ENCODE data around the gene N4BP3.

Gene N4BP3

GRCh38 chr5:178104492-178104891, 8.8 kb upstream of the N4BP3 start:
- DNase-seq, result peak; percentile 51

GRCh38 chr5:178106086-178106485, 7.2 kb upstream of the N4BP3 start:
- DNase-seq, result no peak

GRCh38 chr5:178106556-178107239, 6.6 kb upstream of the N4BP3 start:
- no peak for DNase-seq

DNA sequence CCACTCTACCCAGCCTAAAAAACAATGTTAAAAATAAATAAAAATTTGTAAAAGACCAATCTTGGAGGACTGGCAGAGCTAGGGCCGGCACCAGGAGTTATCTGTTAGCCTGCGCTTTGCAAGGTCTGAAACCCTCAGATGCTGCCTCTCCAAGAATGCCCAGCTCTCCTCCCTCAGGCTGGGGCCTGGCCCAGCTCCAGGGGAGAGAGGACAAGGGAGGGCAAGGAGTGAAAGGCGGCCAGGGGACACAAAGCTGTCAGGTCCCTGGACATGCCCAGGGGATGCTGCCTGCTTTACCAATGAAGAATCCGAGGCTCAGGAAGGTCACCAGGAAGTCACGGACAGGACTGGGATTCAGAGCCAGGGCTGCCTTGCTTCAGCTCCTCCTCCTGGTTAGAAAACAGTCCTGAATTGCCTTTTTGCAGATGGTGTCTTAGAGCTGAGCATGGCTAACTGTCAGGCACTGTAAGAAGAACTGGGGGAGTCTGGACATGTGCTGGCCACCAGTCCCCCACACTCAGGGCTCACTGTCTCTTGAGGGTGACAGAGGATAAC, 5.5 kb upstream of the N4BP3 start:
- DNase-seq, result no peak

GRCh38 chr5:178108446-178108845, 4.9 kb upstream of the N4BP3 start:
- no peak for DNase-seq

DNA sequence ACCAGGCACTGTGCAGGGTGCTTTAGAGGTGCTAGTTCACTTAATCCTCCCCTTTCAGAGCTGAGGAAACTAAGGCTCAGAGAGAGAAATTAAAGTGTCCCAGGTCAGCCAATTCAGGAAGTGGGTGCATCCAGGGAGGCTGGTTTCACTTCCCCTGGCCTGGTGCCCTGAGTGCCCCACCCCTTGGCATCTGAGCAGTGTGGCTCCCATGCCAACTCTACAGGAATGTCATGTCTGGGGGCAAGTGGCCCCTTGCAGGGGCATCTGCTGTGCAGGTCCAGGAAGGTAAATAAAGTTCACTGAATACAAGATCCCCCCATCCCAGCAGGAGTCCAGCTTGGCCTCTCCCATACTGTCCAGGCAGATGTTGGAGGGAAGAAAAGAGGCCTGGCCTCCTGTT, 4.4 kb upstream of the N4BP3 start:
- no peak for DNase-seq

DNA sequence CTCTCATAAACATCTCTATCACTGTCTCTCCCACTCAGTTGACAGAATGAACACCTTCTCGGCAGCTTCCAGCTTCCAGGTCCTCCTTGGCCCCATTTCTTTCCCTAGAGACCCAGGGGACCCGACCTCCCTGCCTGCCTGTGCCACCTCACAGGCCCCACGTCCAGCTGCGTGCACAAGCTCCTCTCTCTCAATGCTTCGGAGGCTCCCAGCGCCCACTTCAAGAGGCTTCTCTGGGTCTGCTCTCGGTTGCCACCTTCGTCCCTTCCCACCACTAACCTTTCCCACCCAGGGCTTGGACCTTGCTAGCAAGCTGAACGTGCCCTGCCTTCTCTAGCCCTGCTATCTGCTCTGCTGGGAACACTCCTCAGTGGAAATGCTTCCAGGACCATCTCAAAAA, 2.8 kb upstream of the N4BP3 start:
- no peak for DNase-seq

DNA sequence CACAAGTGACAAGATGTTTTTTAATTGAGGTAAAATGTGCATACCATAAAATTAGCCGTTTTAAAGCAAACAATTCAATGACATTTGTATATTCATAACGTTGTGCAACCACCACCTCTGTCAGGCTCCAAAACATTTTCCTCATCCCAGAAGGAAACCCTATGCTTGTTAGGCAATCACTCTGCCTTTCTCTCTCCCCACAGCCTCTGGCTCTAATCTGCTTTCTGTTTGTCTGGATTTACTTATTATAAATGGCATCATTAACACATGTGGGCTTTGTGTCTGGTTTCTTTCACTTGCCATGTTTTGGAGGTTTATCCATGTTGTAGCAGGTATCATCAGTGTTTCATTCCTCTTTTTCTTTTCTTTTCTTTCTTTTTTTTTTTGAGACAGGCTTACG, 1.4 kb upstream of the N4BP3 start:
- DNase-seq, result no peak

DNA sequence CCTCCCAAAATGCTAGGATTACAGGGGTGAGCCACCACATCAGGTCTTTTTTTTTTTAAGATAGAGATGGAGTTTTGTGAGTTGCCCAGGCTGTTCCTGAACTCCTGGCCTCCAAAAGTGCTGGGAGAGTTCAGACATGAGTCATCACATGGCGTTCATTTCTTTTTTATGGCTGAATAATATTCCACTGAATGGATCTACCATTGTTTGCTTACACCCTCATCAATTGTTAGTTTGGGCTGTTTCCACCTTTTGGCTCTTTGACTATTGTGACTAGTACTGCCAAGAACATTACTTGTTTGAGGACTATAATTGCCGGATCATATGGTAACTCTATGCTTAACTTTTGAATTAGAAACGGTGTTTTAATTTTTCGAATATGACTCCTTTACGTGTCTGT, 787 bp upstream of the N4BP3 start:
- DNase-seq, result no peak

DNA sequence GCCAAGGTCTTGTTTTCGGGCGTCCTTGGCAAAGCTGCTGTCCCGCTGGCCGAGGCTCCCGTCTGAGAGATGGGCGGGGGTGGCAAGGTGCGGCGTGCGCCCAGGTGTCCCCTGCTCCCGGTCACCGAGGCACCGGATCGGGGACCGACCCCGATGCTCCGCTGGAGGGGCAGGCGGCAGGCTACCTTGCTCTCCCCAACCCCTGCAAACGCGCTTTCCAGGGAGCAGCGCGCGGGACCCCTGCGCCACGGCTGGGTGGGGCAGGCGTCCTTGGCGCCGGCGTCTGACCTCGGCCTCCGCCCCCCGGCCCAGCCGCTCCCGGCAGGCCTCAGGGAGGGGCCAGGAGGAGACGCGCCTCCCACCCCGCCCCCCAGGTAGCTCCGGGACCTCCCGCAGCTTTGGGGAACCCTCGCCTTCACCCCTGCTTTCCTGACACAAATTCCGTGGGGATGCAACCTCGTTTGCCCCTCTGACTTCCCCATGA, 551 bp downstream of the N4BP3 start:
- DNase-seq, result peak; percentile 18

GRCh38 chr5:178114325-178115135, 1.2 kb downstream of the N4BP3 start:
- peak; percentile 65 for DNase-seq

- no peak for DNase-seq
Measured at GRCh38 chr5:178115136-178115813, 1.9 kb downstream of the N4BP3 start.

DNA sequence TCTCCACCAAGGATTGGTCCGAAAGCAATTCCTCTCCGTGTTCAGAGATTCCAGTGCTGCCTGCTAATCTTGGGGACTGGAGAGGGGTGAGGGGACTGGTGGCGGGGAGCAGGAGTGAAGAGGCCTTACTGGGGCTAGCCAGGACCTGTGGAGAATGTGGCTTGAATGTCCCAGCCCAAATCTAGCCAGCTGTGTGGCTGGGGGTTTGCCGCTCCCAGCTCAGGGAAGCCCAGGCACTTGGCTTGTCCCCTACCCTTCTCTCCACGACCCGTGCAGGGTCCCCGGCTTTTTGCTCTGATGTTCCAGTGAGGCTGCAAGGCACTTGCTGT, 2.4 kb downstream of the N4BP3 start:
- DNase-seq, result no peak

- DNase-seq, result peak; percentile 55
Measured at GRCh38 chr5:178116143-178116885, 3.0 kb downstream of the N4BP3 start.

- DNase-seq, result no peak
Measured at GRCh38 chr5:178117923-178118701, 4.8 kb downstream of the N4BP3 start.

DNA sequence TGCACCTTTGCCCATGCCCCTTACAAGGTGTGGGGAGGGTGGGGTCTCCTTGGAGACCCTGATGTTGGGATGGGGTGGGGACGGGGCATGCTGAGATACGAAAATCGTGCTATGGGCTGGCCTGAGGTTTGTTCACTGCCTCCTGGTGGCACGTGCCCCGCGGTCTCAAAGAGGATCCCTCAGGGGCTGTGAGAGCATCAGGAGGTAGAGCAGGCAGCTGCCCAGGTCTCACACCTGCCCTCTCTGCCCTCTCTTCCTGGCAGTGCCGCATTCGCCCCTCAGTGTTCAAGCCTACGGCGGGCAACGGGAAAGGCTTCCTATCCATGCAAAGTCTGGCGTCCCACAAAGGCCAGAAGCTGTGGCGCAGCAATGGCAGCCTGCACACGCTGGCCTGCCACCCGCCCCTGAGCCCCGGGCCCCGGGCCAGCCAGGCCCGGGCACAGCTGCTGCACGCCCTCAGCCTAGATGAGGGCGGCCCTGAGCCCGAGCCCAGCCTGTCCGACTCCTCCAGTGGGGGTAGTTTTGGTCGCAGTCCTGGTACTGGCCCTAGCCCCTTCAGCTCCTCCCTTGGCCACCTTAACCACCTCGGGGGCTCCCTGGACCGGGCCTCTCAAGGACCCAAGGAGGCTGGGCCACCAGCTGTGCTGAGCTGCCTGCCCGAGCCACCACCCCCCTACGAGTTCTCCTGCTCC, 6.7 kb downstream of the N4BP3 start:
- DNase-seq, result no peak

DNA sequence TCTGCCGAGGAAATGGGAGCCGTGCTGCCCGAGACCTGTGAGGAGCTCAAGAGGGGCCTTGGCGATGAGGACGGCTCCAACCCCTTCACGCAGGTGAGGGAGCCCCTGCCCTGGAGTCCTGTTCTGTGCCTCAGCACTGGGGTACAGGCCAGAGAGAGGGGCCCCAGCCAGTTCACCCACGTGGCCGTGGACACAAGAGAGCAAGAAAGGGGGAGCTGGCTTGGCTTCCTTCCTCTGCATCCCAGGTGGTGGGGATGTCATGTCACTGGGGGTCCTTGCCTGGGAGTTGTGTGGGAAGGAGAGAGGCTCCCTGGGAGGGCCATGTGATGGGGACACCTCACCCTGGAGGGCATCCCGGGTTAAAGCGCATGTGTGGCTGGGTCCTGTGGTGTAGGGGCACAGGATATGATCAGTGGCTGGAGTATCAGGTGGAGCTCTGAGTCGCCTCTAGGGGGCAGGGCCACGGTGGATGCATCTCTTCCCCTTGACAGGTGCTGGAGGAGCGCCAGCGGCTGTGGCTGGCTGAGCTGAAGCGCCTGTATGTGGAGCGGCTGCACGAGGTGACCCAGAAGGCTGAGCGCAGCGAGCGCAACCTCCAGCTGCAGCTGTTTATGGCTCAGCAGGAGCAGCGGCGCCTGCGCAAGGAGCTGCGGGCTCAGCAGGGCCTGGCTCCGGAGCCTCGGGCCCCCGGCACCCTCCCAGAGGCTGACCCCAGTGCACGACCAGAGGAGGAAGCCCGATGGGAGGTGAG, 7.5 kb downstream of the N4BP3 start:
- DNase-seq, result peak; percentile 94

- DNase-seq, result no peak
Measured at GRCh38 chr5:178121391-178122276, 8.3 kb downstream of the N4BP3 start.

- DNase-seq, result no peak
Measured at GRCh38 chr5:178122346-178122745, 9.0 kb downstream of the N4BP3 start.
